ENCODE data around the gene APBA2.

APBA2 gene

GRCh38 chr15:28881170-28881569, 4.6 kb upstream of the APBA2 start:
- no peak overlapping the region for H3K4me2 ChIP-seq (ENCODE audit: insufficient read depth, low read length)
- H2AFZ ChIP-seq (ENCODE audit: low read depth, low read length): no peak overlapping the region
- H3K9ac ChIP-seq (ENCODE audit: low read depth, low read length): no peak overlapping the region
- H3K79me2 ChIP-seq (ENCODE audit: insufficient read depth, low read length): no peaks in the 10 kb centered on the region
- H3K9me3 ChIP-seq (ENCODE audit: insufficient read depth, low read length, severe bottlenecking): no peaks in the 10 kb centered on the region
- no peaks in the 10 kb centered on the region for H3K27me3 ChIP-seq (ENCODE audit: insufficient read depth, low read length, poor library complexity)
- no peak for ATAC-seq (ENCODE audit: insufficient read depth, low read depth)
- no peaks in the 10 kb centered on the region for H3K4me1 ChIP-seq (ENCODE audit: insufficient read depth, low read length)
- no peak for TF ChIP-seq CTCF (IDR thresholded peaks at IDR 0.05; ENCODE audit: borderline replicate concordance, extremely low read depth, low read length, poor library complexity, severe bottlenecking)
- TF ChIP-seq EZH2 (IDR thresholded peaks at IDR 0.05; ENCODE audit: borderline replicate concordance, low read depth, low read length, severe bottlenecking): no peak
- H3K27ac ChIP-seq (ENCODE audit: low read length): no peak overlapping the region
- no peak for DNase-seq
- H3K4me3 ChIP-seq (ENCODE audit: low read depth in 1 of 2, low read length in 2 of 2): no peak overlapping the region
- H3K36me3 ChIP-seq (ENCODE audit: insufficient read depth, low read length): no peaks in the 10 kb centered on the region
- no peaks in the 10 kb centered on the region for H4K20me1 ChIP-seq (ENCODE audit: insufficient read depth, low read length)

GRCh38 chr15:28881600-28881999, 4.2 kb upstream of the APBA2 start:
- Histone ChIP-seq H3K9ac (ENCODE audit: low read depth, low read length) (no peak overlapping the region), H3K27me3 (ENCODE audit: insufficient read depth, low read length, poor library complexity) (no peaks in the 10 kb centered on the region), H3K9me3 (ENCODE audit: insufficient read depth, low read length, severe bottlenecking) (no peaks in the 10 kb centered on the region), H3K36me3 (ENCODE audit: insufficient read depth, low read length) (no peaks in the 10 kb centered on the region), H4K20me1 (ENCODE audit: insufficient read depth, low read length) (no peaks in the 10 kb centered on the region), H3K4me2 (ENCODE audit: insufficient read depth, low read length) (no peak overlapping the region), H3K4me3 (ENCODE audit: low read depth in 1 of 2, low read length in 2 of 2) (no peak overlapping the region), H2AFZ (ENCODE audit: low read depth, low read length) (no peak overlapping the region), H3K27ac (ENCODE audit: low read length) (no peak overlapping the region), H3K4me1 (ENCODE audit: insufficient read depth, low read length) (no peaks in the 10 kb centered on the region), H3K79me2 (ENCODE audit: insufficient read depth, low read length) (no peaks in the 10 kb centered on the region)
- DNase-seq: no peak
- TF ChIP-seq CTCF (IDR thresholded peaks at IDR 0.05; ENCODE audit: borderline replicate concordance, extremely low read depth, low read length, poor library complexity, severe bottlenecking) (no peak), EZH2 (IDR thresholded peaks at IDR 0.05; ENCODE audit: borderline replicate concordance, low read depth, low read length, severe bottlenecking) (no peak)
- no peak for ATAC-seq (ENCODE audit: insufficient read depth, low read depth)

- H3K27ac ChIP-seq (ENCODE audit: low read length): no peak overlapping the region
- no peaks in the 10 kb centered on the region for H3K79me2 ChIP-seq (ENCODE audit: insufficient read depth, low read length)
- no peaks in the 10 kb centered on the region for H4K20me1 ChIP-seq (ENCODE audit: insufficient read depth, low read length)
- ATAC-seq (ENCODE audit: insufficient read depth, low read depth) (no peak), DNase-seq (no peak)
- no peak overlapping the region for H3K4me2 ChIP-seq (ENCODE audit: insufficient read depth, low read length)
- H3K9ac ChIP-seq (ENCODE audit: low read depth, low read length): no peak overlapping the region
- H2AFZ ChIP-seq (ENCODE audit: low read depth, low read length): no peak overlapping the region
- no peaks in the 10 kb centered on the region for H3K4me1 ChIP-seq (ENCODE audit: insufficient read depth, low read length)
- TF ChIP-seq CTCF (IDR thresholded peaks at IDR 0.05; ENCODE audit: borderline replicate concordance, extremely low read depth, low read length, poor library complexity, severe bottlenecking) (no peak), EZH2 (IDR thresholded peaks at IDR 0.05; ENCODE audit: borderline replicate concordance, low read depth, low read length, severe bottlenecking) (no peak)
- H3K9me3 ChIP-seq (ENCODE audit: insufficient read depth, low read length, severe bottlenecking): no peaks in the 10 kb centered on the region
- no peak overlapping the region for H3K4me3 ChIP-seq (ENCODE audit: low read depth in 1 of 2, low read length in 2 of 2)
- no peaks in the 10 kb centered on the region for H3K36me3 ChIP-seq (ENCODE audit: insufficient read depth, low read length)
- H3K27me3 ChIP-seq (ENCODE audit: insufficient read depth, low read length, poor library complexity): no peaks in the 10 kb centered on the region
Observed at GRCh38 chr15:28884151-28884940, 1.4 kb upstream of the APBA2 start.

All from DND-41 (cell line).